CD14-positive monocyte (primary cell): ENCODE data around the gene PIGX. TPM values are rescaled to one million over a fixed set of nuclear protein-coding genes. Genes with fewer than 3 reads are reported as not detected.

Experiments used
- DNase-seq, 3 donors: peaks; one replicate each; pipeline ENCODE4 v3.0.0-alpha.2; 2011 to 2022
- H2AFZ ChIP-seq: 2 replicates; pipeline ENCODE4 v1.6.0; 2012; ENCODE audit warnings: mild to moderate bottlenecking, low read depth, low read length, inconsistent platforms; ENCODE audit not compliant: insufficient read depth, poor library complexity, severe bottlenecking
- H3K27ac ChIP-seq, 2 donors: 1 replicate in 1 of 2; 2 replicates in 1 of 2; pipeline ENCODE4 v1.5.1; 2012 to 2013; ENCODE audit warnings: low read length in 2 of 2, control low read depth in 1 of 2, inconsistent platforms in 1 of 2, low read depth in 1 of 2, mild to moderate bottlenecking in 1 of 2
- H3K27me3 ChIP-seq, 2 donors: one replicate each; pipeline versions ENCODE4 v1.6.0 to v1.6.1; 2011 to 2013; ENCODE audit warnings: low read length in 2 of 2; ENCODE audit not compliant: control insufficient read depth in 2 of 2, insufficient read depth in 2 of 2
- H3K36me3 ChIP-seq, 2 donors: replicated peaks in 1 of 2; 1 replicate in 1 of 2; 2 replicates in 1 of 2; pipeline versions ENCODE4 v1.5.1 to v1.6.1; 2012 to 2013; ENCODE audit warnings: low read length in 2 of 2, control low read depth in 1 of 2, inconsistent platforms in 1 of 2, mild to moderate bottlenecking in 1 of 2; ENCODE audit not compliant: insufficient read depth in 2 of 2, control insufficient read depth in 1 of 2
- H3K4me1 ChIP-seq, 2 donors: 1 replicate in 1 of 2; 2 replicates in 1 of 2; pipeline versions ENCODE4 v1.5.1 to v1.6.1; 2012 to 2013; ENCODE audit warnings: low read length in 2 of 2, control low read depth in 1 of 2, inconsistent platforms in 1 of 2, mild to moderate bottlenecking in 1 of 2, moderate library complexity in 1 of 2; ENCODE audit not compliant: insufficient read depth in 2 of 2, control insufficient read depth in 1 of 2
- H3K4me2 ChIP-seq: replicated peaks from 2 replicates; pipeline ENCODE3; 2012; ENCODE audit warnings: low read length, moderate library complexity, mild to moderate bottlenecking; ENCODE audit not compliant: poor library complexity, severe bottlenecking; ENCODE audit errors: extremely low read depth
- H3K4me3 ChIP-seq, 3 experiments: fragments of 200-600 bp in 1 of 3; sonication (generic) in 1 of 3; replicated peaks in 1 of 3; 1 replicate in 2 of 3; 2 replicates in 1 of 3; pipeline ENCODE4 v1.5.1; 2011 to 2013; ENCODE audit warnings: low read length in 3 of 3, mild to moderate bottlenecking in 3 of 3, control low read depth in 2 of 3, low read depth in 2 of 3, inconsistent platforms in 1 of 3, moderate library complexity in 1 of 3
- H3K79me2 ChIP-seq: 2 replicates; pipeline ENCODE4 v1.6.0; 2012; ENCODE audit warnings: mild to moderate bottlenecking, control low read depth, inconsistent platforms, low read length, moderate library complexity; ENCODE audit not compliant: insufficient read depth
- H3K9ac ChIP-seq: 2 replicates; pipeline ENCODE4 v1.6.0; 2017; ENCODE audit warnings: low read length, mild to moderate bottlenecking; ENCODE audit not compliant: insufficient read depth, poor library complexity, severe bottlenecking
- H3K9me3 ChIP-seq, 2 donors: replicated peaks in 1 of 2; 1 replicate in 1 of 2; 2 replicates in 1 of 2; pipeline versions ENCODE4 v1.5.1 to v1.6.1; 2012 to 2013; ENCODE audit warnings: low read length in 2 of 2, control low read depth in 1 of 2; ENCODE audit not compliant: control insufficient read depth in 1 of 2, insufficient read depth in 1 of 2
- H4K20me1 ChIP-seq: 2 replicates; pipeline ENCODE4 v1.6.0; 2012; ENCODE audit warnings: mild to moderate bottlenecking, low read length, control low read depth, moderate library complexity; ENCODE audit not compliant: insufficient read depth
- H3K27ac Mint-ChIP-seq, 7 donors: one replicate each; pipeline ENCODE4 v1.8.0; 2020; ENCODE audit warnings: mild to moderate bottlenecking in 7 of 7, mixed read lengths in 7 of 7, moderate library complexity in 6 of 7, inconsistent platforms in 2 of 7
- H3K27me3 Mint-ChIP-seq, 3 donors: one replicate each; pipeline ENCODE4 v1.8.0; 2021 to 2022; ENCODE audit warnings: low read depth in 3 of 3, mild to moderate bottlenecking in 3 of 3, mixed read lengths in 3 of 3, moderate library complexity in 3 of 3, inconsistent platforms in 1 of 3
- H3K36me3 Mint-ChIP-seq, 2 donors: one replicate each; pipeline ENCODE4 v1.8.0; 2020; ENCODE audit warnings: mixed read lengths in 2 of 2, inconsistent platforms in 1 of 2, mild to moderate bottlenecking in 1 of 2
- H3K4me1 Mint-ChIP-seq: one replicate; pipeline ENCODE4 v1.8.0; 2020; ENCODE audit warnings: mild to moderate bottlenecking, mixed read lengths
- H3K4me3 Mint-ChIP-seq, 2 donors: one replicate each; pipeline ENCODE4 v1.8.0; 2020; ENCODE audit warnings: mild to moderate bottlenecking in 2 of 2, mixed read lengths in 2 of 2, moderate library complexity in 1 of 2
- H3K9me3 Mint-ChIP-seq, 7 donors: one replicate each; pipeline ENCODE4 v1.8.0; 2020 to 2022; ENCODE audit warnings: mixed read lengths in 7 of 7, mild to moderate bottlenecking in 6 of 7, moderate library complexity in 6 of 7, inconsistent platforms in 2 of 7
- CTCF ChIP-seq: fragments of 200-600 bp; IDR thresholded peaks from one replicate; pipeline ENCODE4 v1.8.0; 2022; ENCODE audit warnings: antibody characterized with exemption, mild to moderate bottlenecking
- WGBS: methylation state at CpG from one replicate; pipeline ENCODE4 v1.1.5; 2013; ENCODE audit warnings: missing lambda C conversion rate; ENCODE audit not compliant: insufficient coverage; 5-methylcytosine and 5-hydroxymethylcytosine counted together
- intact Hi-C, 2 donors: fragments of 100-400 bp; cut with micrococcal nuclease; formaldehyde crosslinking; loops; one replicate each; pipeline versions ENCODE4 v1.15.0 to v1.15.1; 2023
- polyA plus RNA-seq, 3 donors: library from polyadenylated mRNA; depleted of rRNA in 1 of 3; unstranded in 2 of 3; stranded (reverse) in 1 of 3; fragments of 300-500 nt in 2 of 3; fragments of >200 nt in 1 of 3; fragmentation: Illumina TruSeq in 2 of 3; gene quantifications; 1 replicate in 2 of 3; 2 replicates in 1 of 3; pipeline ENCODE4 v1.2.3, GENCODE V29; 2012 to 2021

Gene PIGX
- polyA plus RNA-seq, 3 donors = 11.8 to 44.9 (median 29.8) TPM

GRCh38 chr3:196737655-196738054, 25.5 kb downstream of the PIGX start:
- intact Hi-C loops = no loop called here

More at GRCh38 chr3:196737655-196738054, 25.5 kb downstream of the PIGX start:
- no peak overlapping the region for H3K27ac Mint-ChIP-seq
- Histone ChIP-seq H3K36me3 (peaks cover 9 to 10% of the 10 kb centered on the region in 2 donors), H3K4me3 (no peak overlapping the region), H3K79me2 (peaks cover 32% of the 10 kb centered on the region), H2AFZ (no peak overlapping the region), H3K27me3 (no peaks in the 10 kb centered on the region), H3K4me2 (no peak overlapping the region), H3K9me3 (no peaks in the 10 kb centered on the region), H4K20me1 (peaks cover 29% of the 10 kb centered on the region), H3K27ac (no peak overlapping the region), H3K4me1 (peaks cover 19 to 23% of the 10 kb centered on the region in 2 donors), H3K9ac (no peak overlapping the region)
- peaks cover 0 to 2% (median 0%) of the 10 kb centered on the region in 7 donors for H3K9me3 Mint-ChIP-seq
- DNase-seq = no peak
- H3K4me3 Mint-ChIP-seq = no peak overlapping the region
- H3K36me3 Mint-ChIP-seq = peaks cover 5 to 9% of the 10 kb centered on the region in 2 donors
- WGBS = no CpG with 5 or more reads among the region's 6 CpGs
- H3K4me1 Mint-ChIP-seq = peaks cover 17% of the 10 kb centered on the region
- TF ChIP-seq CTCF = no peak
- H3K27me3 Mint-ChIP-seq = peaks cover 0 to 1% (median 0%) of the 10 kb centered on the region in 3 donors
